Lower leg skin (tissue), 4 donors: Measurements from ENCODE around the gene DMD. TPM values are rescaled to one million over a fixed set of nuclear protein-coding genes. Genes with fewer than 3 reads are reported as not detected.

Source experiments
- DNase-seq, 2 donors: peaks; one replicate each; pipeline ENCODE4 v3.0.0-alpha.2; 2019; ENCODE audit warnings: low spot score in 2 of 2
- H3K4me3 ChIP-seq: fragments of 200-600 bp; sonication (generic); 2 replicates; pipeline ENCODE4 v1.5.1; 2017; ENCODE audit warnings: mild to moderate bottlenecking, low read depth; ENCODE audit not compliant: poor library complexity, severe bottlenecking
- POLR2A ChIP-seq, 2 donors: fragments of 450-650 bp; IDR thresholded peaks; one replicate each; pipeline ENCODE4 v1.6.1; 2016 to 2017; ENCODE audit warnings: antibody characterized with exemption in 2 of 2, mild to moderate bottlenecking in 1 of 2, moderate library complexity in 1 of 2
- WGBS, 2 donors: methylation state at CpG; one replicate each; pipeline ENCODE4 v1.1.5; 2018; 5-methylcytosine and 5-hydroxymethylcytosine counted together
- intact Hi-C: fragments of 100-400 bp; cut with DNase I; formaldehyde crosslinking; loops from one replicate; pipeline ENCODE4 v1.15.0; 2023; ENCODE audit warnings: low total_unique reads
- total RNA-seq, 4 donors: library from RNA; depleted of rRNA; stranded (reverse); fragments of >200 nt; gene quantifications; one replicate each; pipeline ENCODE4 v1.1.0, GENCODE V29; 2016
- TF ChIP-seq, protein P1 (sequence below), 3 donors: fragments of 450-650 bp; IDR thresholded peaks; one replicate each; pipeline ENCODE4 v1.5.1; 2016; ENCODE audit warnings: antibody characterized with exemption in 3 of 3, mild to moderate bottlenecking in 3 of 3, moderate library complexity in 2 of 3

DMD gene
- total RNA-seq, 4 donors from 2014 or later = 23.0 to 27.5 (median 26.7) TPM

DNA sequence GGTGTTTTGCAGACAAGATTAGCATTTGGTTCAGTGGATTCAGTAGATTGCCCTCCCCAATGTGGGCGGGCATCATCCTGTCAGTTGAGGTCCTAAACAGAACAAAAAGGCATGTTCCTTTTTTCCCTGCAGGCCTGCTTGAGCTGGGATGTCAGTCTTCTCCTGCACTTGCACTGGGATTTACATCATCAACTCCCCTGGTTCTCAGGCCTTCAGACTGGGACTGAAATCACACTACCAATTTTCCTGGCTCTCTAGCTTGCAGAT is 1860.6 kb downstream of the DMD start:
- 69 to 100% methylated on average over 1 of the region's 1 CpG for WGBS, 2 donors
- intact Hi-C loops = no loop called here
- H3K4me3 ChIP-seq = no peak overlapping the region
- TF ChIP-seq, protein P1, sequence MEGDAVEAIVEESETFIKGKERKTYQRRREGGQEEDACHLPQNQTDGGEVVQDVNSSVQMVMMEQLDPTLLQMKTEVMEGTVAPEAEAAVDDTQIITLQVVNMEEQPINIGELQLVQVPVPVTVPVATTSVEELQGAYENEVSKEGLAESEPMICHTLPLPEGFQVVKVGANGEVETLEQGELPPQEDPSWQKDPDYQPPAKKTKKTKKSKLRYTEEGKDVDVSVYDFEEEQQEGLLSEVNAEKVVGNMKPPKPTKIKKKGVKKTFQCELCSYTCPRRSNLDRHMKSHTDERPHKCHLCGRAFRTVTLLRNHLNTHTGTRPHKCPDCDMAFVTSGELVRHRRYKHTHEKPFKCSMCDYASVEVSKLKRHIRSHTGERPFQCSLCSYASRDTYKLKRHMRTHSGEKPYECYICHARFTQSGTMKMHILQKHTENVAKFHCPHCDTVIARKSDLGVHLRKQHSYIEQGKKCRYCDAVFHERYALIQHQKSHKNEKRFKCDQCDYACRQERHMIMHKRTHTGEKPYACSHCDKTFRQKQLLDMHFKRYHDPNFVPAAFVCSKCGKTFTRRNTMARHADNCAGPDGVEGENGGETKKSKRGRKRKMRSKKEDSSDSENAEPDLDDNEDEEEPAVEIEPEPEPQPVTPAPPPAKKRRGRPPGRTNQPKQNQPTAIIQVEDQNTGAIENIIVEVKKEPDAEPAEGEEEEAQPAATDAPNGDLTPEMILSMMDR (IDR thresholded peaks at IDR 0.05) = no peak
- no peak for TF ChIP-seq POLR2A (IDR thresholded peaks at IDR 0.05)
- no peak for DNase-seq

DNA sequence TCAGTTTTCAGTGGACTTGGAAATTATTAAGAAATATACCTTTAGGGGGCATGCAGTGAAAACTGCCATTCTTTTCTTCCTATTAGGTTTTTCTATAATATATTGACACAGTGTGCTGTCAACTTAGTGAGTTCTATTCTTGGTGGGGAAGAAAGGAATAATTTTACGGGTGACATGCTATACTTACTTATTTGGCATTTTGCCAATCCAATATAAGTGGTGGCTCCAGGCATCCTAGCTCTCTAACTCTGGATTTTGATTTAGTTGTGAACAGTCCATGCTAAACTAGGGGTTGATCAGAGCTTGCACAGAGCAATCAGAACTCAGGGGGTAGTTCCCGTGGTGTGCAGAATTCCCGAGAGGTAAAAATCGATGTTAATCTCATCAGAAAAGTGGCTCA is 1861.8 kb downstream of the DMD start:
- no peak for TF ChIP-seq POLR2A (IDR thresholded peaks at IDR 0.05)
- TF ChIP-seq, protein P1 (IDR thresholded peaks at IDR 0.05) = no peak
- WGBS, 2 donors = 77 to 78% methylated on average over 4 of the region's 4 CpGs
- DNase-seq = no peak
- intact Hi-C loops = no loop called here
- no peak overlapping the region for H3K4me3 ChIP-seq

DNA sequence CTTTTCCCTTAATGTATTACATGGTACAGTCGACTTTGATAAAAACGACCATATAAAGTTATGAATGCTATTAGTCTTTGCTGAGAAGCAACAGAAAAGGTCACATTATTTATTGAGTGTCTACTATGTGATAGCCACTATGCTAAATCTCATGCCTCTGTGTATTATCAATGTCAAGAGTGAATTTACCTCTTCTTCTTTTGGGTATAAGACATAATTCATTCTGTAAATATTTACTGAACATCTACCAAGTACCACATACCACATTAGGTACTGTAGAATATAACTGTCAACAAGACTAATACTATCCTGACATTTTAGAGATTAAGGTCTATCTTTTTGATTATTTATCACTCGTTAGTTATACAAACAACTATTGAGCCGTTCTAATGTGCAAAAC is 1870.8 kb downstream of the DMD start:
- intact Hi-C loops = no loop called here
- no peak for DNase-seq
- TF ChIP-seq, protein P1 (IDR thresholded peaks at IDR 0.05) = no peak
- WGBS, 2 donors = 67 to 91% methylated on average over 4 of the region's 4 CpGs
- no peak overlapping the region for H3K4me3 ChIP-seq

DNA sequence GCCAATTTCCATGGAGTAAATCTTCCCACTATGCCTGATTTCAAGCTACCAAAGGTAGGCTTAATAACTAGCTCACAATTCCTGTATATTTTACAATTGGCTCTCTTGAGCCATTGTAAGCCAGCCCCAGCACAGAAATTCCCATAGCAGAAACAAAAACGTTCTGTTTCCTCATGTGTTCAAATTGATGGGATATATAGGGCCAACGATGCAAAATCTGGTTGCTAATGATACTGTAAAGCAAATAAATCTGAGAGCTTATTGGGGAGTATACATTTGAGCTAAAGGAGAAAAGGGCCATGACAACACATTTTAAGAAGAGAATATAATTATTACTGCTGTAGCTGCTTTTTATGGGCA is 1872.4 kb downstream of the DMD start:
- intact Hi-C loops = no loop called here
- no peak overlapping the region for H3K4me3 ChIP-seq
- TF ChIP-seq, protein P1 (IDR thresholded peaks at IDR 0.05) = no peak
- TF ChIP-seq POLR2A (IDR thresholded peaks at IDR 0.05) = no peak
- no peak for DNase-seq
- 53 to 65% methylated on average over 2 of the region's 2 CpGs for WGBS, 2 donors

DNA sequence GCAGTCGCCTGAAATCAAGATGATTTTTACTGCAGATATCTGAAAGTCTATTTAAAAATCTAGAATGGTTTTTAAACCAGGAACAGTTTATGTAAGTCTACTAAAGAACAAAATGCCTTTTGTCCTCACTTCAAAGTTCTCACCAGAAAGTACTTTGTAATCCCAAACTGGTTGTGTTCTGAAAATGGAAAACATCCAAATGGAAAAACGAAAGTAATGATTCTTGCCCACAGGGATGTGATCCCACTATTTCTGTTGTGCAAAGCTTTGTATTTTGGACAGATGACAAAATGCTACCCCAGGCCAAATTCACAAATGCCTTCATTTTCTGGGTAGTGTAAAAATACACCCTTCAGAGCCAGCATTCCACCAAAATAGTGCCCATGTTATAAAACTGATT is 1874.0 kb downstream of the DMD start:
- no peak for DNase-seq
- H3K4me3 ChIP-seq = no peak overlapping the region
- TF ChIP-seq POLR2A (IDR thresholded peaks at IDR 0.05) = no peak
- TF ChIP-seq, protein P1 (IDR thresholded peaks at IDR 0.05) = no peak
- intact Hi-C loops = no loop called here
- WGBS, 2 donors = 30 to 43% methylated on average over 2 of the region's 2 CpGs

DNA sequence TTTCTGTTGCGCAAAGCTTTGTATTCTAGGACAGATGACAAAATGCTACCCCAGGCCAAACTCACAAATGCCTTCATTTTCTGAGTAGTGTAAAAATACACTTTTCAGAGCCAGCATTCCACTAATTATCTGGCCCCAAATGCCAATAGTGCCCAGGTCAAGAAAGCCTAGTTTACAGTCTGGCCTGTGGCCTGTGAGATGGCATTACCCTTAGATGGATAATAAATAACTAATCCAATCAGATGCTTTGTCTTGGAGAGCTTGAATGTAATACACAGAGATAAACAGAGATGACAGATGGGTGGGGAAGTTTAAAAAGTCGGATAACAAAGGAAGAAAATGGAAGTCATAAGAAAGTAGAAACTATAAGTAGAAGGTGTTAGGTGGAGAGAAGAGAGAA is 1874.9 kb downstream of the DMD start:
- TF ChIP-seq POLR2A (IDR thresholded peaks at IDR 0.05) = no peak
- TF ChIP-seq, protein P1 (IDR thresholded peaks at IDR 0.05) = no peak
- intact Hi-C loops = no loop called here
- DNase-seq = no peak
- 76 to 81% methylated on average over 1 to 2 of the region's 2 CpGs for WGBS, 2 donors
- no peak overlapping the region for H3K4me3 ChIP-seq
